Prostate gland (tissue), 2 donors: Measurements from ENCODE around the gene ABCA10. TPM values are rescaled to one million over a fixed set of nuclear protein-coding genes. Genes with fewer than 3 reads are reported as not detected.

Experiments
- DNase-seq: peaks from one replicate; pipeline ENCODE4 v3.0.0-alpha.2; 2019; ENCODE audit warnings: low spot score
- H3K27ac ChIP-seq, 2 donors: fragments of 200-600 bp; sonication (generic); 2 replicates each; pipeline ENCODE4 v1.5.1; 2017 to 2019
- H3K27me3 ChIP-seq: fragments of 200-600 bp; sonication (generic); replicated peaks from 2 replicates; pipeline ENCODE4 v1.5.1; 2019; ENCODE audit not compliant: insufficient read depth
- H3K36me3 ChIP-seq, 2 donors: fragments of 200-600 bp; sonication (generic); 1 replicate in 1 of 2; 2 replicates in 1 of 2; pipeline versions ENCODE4 v1.5.1 to v1.8.1; 2017 to 2019
- H3K4me1 ChIP-seq: fragments of 200-600 bp; sonication (generic); replicated peaks from 2 replicates; pipeline ENCODE4 v1.5.1; 2019
- H3K4me3 ChIP-seq, 2 donors: fragments of 200-600 bp; sonication (generic); 2 replicates each; pipeline ENCODE4 v1.5.1; 2017 to 2019
- H3K9me3 ChIP-seq: fragments of 200-600 bp; sonication (generic); 2 replicates; pipeline ENCODE4 v1.5.1; 2017
- CTCF ChIP-seq, 4 experiments: fragments of 200-600 bp in 2 of 4; fragments of 450-650 bp in 2 of 4; sonication (generic) in 2 of 4; IDR thresholded peaks; 1 replicate in 3 of 4; 2 replicates in 1 of 4; pipeline ENCODE4 v1.5.1; 2016 to 2019; ENCODE audit warnings: antibody characterized with exemption in 4 of 4, mild to moderate bottlenecking in 2 of 4, moderate library complexity in 2 of 4
- POLR2A ChIP-seq: fragments of 450-650 bp; IDR thresholded peaks from one replicate; pipeline ENCODE4 v1.6.1; 2016; ENCODE audit warnings: antibody characterized with exemption, mild to moderate bottlenecking
- POLR2AphosphoS5 ChIP-seq: sonication (generic); formaldehyde crosslinking; IDR thresholded peaks from one replicate; pipeline ENCODE4 v1.6.1; 2017; ENCODE audit warnings: antibody characterized with exemption
- WGBS: methylation state at CpG from one replicate; pipeline ENCODE4 v1.1.5; 2018; 5-methylcytosine and 5-hydroxymethylcytosine counted together
- intact Hi-C: fragments of 100-400 bp; cut with DNase I; formaldehyde crosslinking; loops from one replicate; pipeline ENCODE4 v1.14.2; 2022
- microRNA-seq: library from miRNA; unstranded; fragments of <30 nt; microRNA quantifications from one replicate; pipeline ENCODE4, GENCODE V29; 2016
- small RNA-seq, 2 donors: library from RNA; depleted of rRNA; stranded (forward); fragments of <200 nt; gene quantifications; one replicate each; pipeline ENCODE3, GENCODE V24; 2016
- total RNA-seq, 2 donors: library from RNA; depleted of rRNA; stranded (reverse); fragments of >200 nt; gene quantifications; one replicate each; pipeline ENCODE4 v1.1.0, GENCODE V29; 2016

Gene ABCA10
- total RNA-seq, 2 donors from 2014 or later = 0.59 to 6.6 TPM

GRCh38 chr17:69105907-69106730, 122.5 kb downstream of the ABCA10 start:
- no peaks in the 10 kb centered on the region for H3K27me3 ChIP-seq
- WGBS = 83% methylated on average over 10 of the region's 10 CpGs
- TF ChIP-seq POLR2A = no peak
- no peak for TF ChIP-seq POLR2AphosphoS5
- no peak for TF ChIP-seq CTCF (IDR thresholded peaks at IDR 0.05)
- H3K4me1 ChIP-seq = no peaks in the 10 kb centered on the region
- H3K27ac ChIP-seq = no peak overlapping the region
- H3K4me3 ChIP-seq = no peak overlapping the region
- DNase-seq = no peak
- no peaks in the 10 kb centered on the region for H3K9me3 ChIP-seq
- intact Hi-C loops = no loop called here
- no peaks in the 10 kb centered on the region for H3K36me3 ChIP-seq

- no peak overlapping the region for H3K27ac ChIP-seq
- H3K36me3 ChIP-seq = no peaks in the 10 kb centered on the region
- intact Hi-C loops = no loop called here
- 74% methylated on average over 9 of the region's 9 CpGs for WGBS
- no peaks in the 10 kb centered on the region for H3K4me1 ChIP-seq
- no peaks in the 10 kb centered on the region for H3K27me3 ChIP-seq
- H3K4me3 ChIP-seq = no peak overlapping the region
- DNase-seq = no peak
- TF ChIP-seq CTCF (IDR thresholded peaks at IDR 0.05) (no peak), POLR2AphosphoS5 (no peak), POLR2A (no peak)
- H3K9me3 ChIP-seq = no peaks in the 10 kb centered on the region
Observed at GRCh38 chr17:69103557-69104233, 124.9 kb downstream of the ABCA10 start.

- no peak overlapping the region for H3K27ac ChIP-seq
- TF ChIP-seq POLR2A (no peak), POLR2AphosphoS5 (no peak), CTCF (IDR thresholded peaks at IDR 0.05) (no peak)
- 92% methylated on average over 4 of the region's 4 CpGs for WGBS
- no peaks in the 10 kb centered on the region for H3K36me3 ChIP-seq
- H3K4me3 ChIP-seq = no peak overlapping the region
- no peaks in the 10 kb centered on the region for H3K9me3 ChIP-seq
- no peak for DNase-seq
- no peaks in the 10 kb centered on the region for H3K4me1 ChIP-seq
- H3K27me3 ChIP-seq = no peaks in the 10 kb centered on the region
- intact Hi-C loops = no loop called here
Observed at GRCh38 chr17:69098625-69099024, 130.0 kb downstream of the ABCA10 start.

Small RNA genes lying within 50 kb of the gene (microRNA-seq; reads per million reads assigned to microRNA genes)
- gene MIR4524A = not detected
- not detected for gene MIR4524B

Small RNA genes lying within 50 kb of the gene (small RNA-seq; reads per million reads assigned to genes)
- 0 reads per million in 2 donors for gene MIR4524B

Other genes starting within 250 kb of the ABCA10 start
- 1 to 10 TPM in 1 of 2 donors, under 1 TPM in 1; 0.41 to 5.6 TPM for gene ABCA9, start 167.9 kb downstream of the ABCA10 start, total RNA-seq
- 10 to 100 TPM in 1 of 2 donors, 1 to 10 TPM in 1; 3.2 to 10.1 TPM for gene ABCA6, start 86.9 kb downstream of the ABCA10 start, total RNA-seq
- gene ABCA5, start 98.3 kb upstream of the ABCA10 start, total RNA-seq = 10 to 100 TPM; 31.0 to 31.3 TPM
- 10 to 100 TPM in 1 of 2 donors, 1 to 10 TPM in 1; 5.4 to 14.1 TPM for gene MAP2K6, start 185.9 kb upstream of the ABCA10 start, total RNA-seq